ENCODE data around the gene NUCKS1.

NUCKS1 gene

GRCh38 chr1:205750138-205751035 lies at the start of gene NUCKS1:
Gene NUCKS1, minus strand, starts transcription at chr1:205750182. Its CDS starts 209 bp downstream, at chr1:205749973.
- peak; percentile 97 to 99 (median 98) for DNase-seq

- no peak for DNase-seq
Observed at GRCh38 chr1:205798577-205798976, 48.6 kb upstream of the NUCKS1 start.

DNA sequence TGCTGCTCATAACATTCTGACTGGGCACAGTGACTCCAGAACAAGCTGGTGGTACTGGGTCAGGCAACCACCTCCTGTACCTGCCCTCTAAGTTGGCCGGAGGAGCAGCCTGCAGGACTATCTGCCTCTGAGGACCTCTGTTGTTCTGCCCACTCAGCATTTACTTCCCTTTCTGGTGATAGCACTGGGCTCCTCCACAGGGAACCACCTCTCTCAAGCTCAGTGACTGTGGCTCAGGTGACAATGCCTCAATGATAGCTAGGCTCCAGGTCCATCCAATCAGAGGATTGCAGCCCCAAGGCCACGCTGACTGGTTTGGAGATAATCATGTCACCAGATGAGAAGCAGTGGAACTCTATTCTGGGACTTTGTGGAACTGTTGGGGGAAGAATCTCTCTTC lies 47.2 kb upstream of the NUCKS1 start:
- DNase-seq, result peak; percentile 45 to 62 (median 46)

GRCh38 chr1:205794011-205794730 lies 44.2 kb upstream of the NUCKS1 start:
- DNase-seq, result peak; percentile 55 to 85 (median 81)

GRCh38 chr1:205792961-205793673 lies 43.1 kb upstream of the NUCKS1 start:
- no peak for DNase-seq

DNA sequence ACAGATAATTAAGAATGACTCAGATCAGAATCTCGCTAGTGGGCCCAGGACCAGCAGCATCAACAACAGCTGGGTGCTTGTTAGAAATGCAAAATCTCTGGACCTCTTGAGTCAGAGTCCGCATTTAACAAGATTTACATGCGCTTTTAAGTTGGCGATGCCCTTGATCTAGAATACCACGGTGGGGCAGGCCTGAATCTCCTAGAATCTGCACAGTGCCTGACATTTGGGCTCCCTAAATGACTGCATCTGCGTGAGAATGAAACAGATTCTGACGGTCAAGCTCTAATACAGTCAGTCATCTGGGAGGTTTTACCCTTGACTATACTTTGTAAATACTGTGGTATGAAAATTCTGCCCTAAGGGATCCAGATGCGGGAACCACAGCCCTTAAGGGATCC lies 42.5 kb upstream of the NUCKS1 start:
- DNase-seq, result no peak

GRCh38 chr1:205791568-205792180 lies 41.7 kb upstream of the NUCKS1 start:
- peak; percentile 72 to 81 (median 76) for DNase-seq

- DNase-seq, result no peak
Observed at GRCh38 chr1:205787287-205787916, 37.4 kb upstream of the NUCKS1 start.

DNA sequence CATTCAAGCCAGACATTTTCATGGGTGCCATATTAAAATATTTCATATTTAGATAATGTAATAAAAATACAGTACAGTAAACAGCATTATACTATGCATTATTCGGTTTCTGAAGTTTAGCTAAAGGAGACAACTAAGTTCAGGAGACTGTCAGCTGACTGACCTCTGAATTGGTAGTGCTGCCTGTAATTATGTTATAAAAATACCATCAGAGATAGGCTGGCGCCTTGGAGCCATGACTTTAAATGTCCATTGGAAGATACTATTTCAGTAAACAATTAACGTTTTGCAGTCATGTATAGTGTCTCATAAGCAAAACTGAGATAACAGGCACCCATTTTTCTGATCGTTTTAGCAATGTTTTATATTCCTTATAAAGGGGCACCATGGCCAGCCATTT lies 36.6 kb upstream of the NUCKS1 start:
- DNase-seq, result no peak

- DNase-seq, result no peak
Observed at GRCh38 chr1:205785446-205785845, 35.5 kb upstream of the NUCKS1 start.

GRCh38 chr1:205783904-205784303 lies 33.9 kb upstream of the NUCKS1 start:
- no peak for DNase-seq

DNA sequence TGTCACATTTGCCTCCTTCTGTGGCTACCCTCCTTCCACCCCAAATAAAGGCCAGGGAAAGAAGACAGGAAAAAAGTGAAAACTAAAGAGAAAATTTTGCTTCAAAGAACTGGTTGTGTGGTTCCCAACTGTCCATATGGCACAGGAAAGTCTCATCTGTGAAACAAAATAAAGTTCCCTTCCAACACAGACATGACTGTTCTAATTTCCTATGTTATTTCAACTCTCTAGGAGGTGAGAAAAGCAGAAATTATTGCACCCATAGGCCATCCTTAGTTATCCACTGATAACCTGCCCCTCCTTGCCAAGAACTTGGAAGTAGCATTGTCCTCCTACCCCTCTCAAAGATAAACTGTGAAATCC lies 33.4 kb upstream of the NUCKS1 start:
- no peak for DNase-seq

DNA sequence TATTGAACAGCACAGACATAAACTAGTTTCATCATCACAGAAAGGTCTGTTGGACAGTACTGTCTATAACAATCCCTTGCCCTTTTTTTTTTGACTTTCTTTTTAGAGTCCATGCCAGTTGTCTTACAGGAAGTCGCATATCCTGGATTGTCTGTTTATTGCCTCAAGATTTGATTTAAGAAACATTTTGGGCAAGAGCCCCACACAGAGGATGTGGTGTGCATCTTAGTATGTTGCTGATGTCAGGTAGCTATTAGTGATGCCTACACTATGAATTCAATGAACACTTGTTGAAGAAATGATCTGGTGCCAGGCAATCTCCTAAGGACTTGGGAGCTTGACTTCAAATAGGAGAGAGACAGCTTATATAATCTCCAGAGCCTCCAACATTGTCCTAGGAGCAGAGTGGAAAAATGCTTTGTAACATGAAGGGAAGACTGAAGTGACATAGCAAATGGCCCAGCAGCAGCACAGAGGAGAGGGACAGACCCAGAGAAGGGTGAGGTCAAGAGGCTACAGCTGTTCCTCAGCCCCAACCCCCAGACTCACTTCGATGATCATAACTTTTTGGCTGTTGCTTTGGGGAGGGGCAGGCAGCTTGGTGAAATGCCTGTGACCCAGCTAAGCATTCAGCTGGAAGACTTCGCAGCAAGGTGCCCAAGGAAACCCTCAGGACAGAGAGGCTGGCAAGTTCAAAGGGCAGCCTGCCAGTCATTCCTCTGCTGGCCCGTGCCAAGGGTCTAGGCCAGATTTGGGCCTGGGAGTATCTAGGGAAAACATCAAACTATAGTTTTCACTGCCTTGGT lies 32.8 kb upstream of the NUCKS1 start:
- no peak for DNase-seq

DNA sequence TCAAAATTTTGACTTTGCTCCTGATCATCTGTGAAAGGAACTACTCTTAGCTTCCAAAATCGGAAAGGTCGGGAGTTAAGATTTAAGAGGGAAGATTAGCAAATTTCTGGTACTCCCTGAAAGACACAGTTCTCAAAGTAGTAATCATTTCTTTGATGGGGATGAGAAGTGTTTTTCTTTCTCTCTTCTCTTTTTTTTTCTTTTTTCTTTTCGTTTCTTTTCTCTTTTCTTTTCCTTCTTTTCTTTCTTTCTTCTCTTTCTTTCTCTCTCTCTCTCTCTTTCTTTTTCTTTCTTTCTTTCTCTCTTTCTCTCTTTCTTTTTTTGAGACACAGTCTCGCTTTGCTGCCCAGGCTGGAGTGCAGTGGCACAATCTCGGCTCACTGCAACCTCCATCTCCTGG lies 30.4 kb upstream of the NUCKS1 start:
- no peak for DNase-seq

GRCh38 chr1:205777994-205778393 lies 28.0 kb upstream of the NUCKS1 start:
- peak; percentile 40 to 58 (median 56) for DNase-seq

DNA sequence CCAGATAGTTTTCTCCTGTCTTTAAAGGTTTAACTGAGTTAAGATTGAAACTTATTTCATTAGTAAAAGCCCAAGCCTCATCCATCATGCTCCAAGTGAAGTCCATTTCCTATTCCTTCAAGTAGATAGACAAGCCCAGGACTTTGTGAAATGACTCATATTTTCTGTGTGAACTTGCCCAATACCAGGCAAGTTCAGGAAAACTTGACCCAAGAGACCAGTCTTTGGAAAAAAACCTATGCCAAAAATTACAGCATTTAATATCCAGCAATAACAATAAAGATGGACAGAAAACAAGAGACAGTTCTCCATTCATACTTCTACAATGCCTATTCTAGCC lies 25.7 kb upstream of the NUCKS1 start:
- DNase-seq, result peak; percentile 50 to 79 (median 60)

GRCh38 chr1:205775015-205775716 lies 25.2 kb upstream of the NUCKS1 start, which contains the start of gene RAB29:
Gene RAB29, minus strand, starts transcription at chr1:205775482. Its CDS starts 526 bp downstream, at chr1:205774956.
- DNase-seq, result peak; percentile 82 to 88 (median 86)

DNA sequence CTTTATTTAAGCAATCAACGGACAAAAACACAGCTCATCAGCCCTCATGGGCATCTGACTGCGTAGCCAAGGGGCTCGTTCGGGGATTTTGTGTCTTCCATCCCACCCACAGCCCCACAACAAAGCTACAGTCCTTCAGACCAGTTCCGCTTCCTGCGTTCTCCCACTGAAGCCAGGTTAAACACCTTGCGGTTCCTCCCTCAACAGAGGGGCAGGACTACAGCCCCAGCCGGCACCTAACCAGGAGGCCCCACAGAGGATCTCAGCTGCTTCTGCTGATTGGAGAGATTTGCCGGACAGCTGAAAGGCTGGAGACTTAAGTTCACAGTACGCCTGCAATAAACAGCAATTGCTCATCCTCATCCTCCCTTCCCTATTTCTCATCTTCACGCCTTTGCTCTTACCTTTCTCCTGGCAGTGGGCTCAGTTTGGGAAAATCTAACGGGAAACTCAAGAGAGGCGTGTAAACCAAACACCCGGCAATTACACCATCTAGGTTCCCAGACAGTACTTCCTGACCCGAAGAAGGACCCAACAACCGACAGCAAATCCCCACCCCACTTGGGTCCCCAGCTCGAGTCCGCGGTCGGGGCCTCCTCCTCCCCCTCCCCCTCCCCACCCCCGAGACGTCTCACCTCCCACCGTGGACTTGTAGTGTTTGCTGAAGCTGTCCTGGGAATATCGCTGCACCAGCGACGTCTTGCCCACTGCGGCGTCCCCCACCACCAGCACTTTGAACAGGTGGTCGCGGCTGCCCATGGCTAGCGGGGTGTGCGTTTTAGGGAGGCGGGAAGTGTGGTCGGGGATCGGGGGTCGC lies 24.4 kb upstream of the NUCKS1 start:
- peak; percentile 55 to 60 (median 59) for DNase-seq

DNA sequence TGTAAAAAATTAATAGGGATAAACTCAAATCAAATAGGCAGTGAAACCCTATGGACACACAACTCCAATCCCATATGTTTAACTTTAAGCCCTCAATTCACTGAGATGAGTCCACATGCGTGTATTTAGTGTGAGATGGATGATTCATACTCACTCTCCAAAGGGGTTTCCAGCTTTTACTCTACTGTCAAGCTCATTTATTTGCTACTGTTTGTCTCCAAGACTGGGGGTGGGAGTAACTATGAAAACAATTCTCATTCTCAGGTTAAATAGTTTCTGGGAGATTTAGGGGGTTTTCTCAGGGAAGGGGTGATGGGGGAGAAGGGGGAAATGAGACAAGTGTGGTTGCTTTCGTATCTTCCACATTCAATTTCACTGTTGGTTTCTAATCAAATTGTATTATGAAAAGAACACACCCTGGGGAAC lies 22.6 kb upstream of the NUCKS1 start:
- peak; percentile 48 to 78 (median 54) for DNase-seq

- DNase-seq, result no peak
Observed at GRCh38 chr1:205770618-205771017, 20.6 kb upstream of the NUCKS1 start.

All from suppressor macrophage treated with lipopolysaccharide for 1 hour (primary cell).